GM12801 (cell line): ENCODE results near the gene DET1.

Experiments
- CTCF ChIP-seq: IDR thresholded peaks from one replicate; pipeline ENCODE4 v1.5.1; 2011; ENCODE audit warnings: control low read depth; ENCODE audit not compliant: insufficient read length; ENCODE audit errors: extremely low read depth

The DET1 gene

GRCh38 chr15:88472225-88472624, 74.3 kb downstream of the DET1 start:
- TF ChIP-seq CTCF, result no peak

GRCh38 chr15:88470625-88471372, 75.7 kb downstream of the DET1 start:
- no peak for TF ChIP-seq CTCF

GRCh38 chr15:88469321-88469720, 77.2 kb downstream of the DET1 start:
- TF ChIP-seq CTCF, result no peak

- TF ChIP-seq CTCF, result no peak
Observed at GRCh38 chr15:88467935-88468528, 78.4 kb downstream of the DET1 start.

GRCh38 chr15:88467073-88467934, 79.2 kb downstream of the DET1 start, which contains the start of the genes MRPL46 and MRPS11:
Gene MRPL46, minus strand, starts transcription at chr15:88467388. Its CDS starts 11 bp downstream, at chr15:88467377.
Gene MRPS11, plus strand, starts transcription at chr15:88467708. Its CDS starts 10 bp downstream, at chr15:88467718.
- TF ChIP-seq CTCF, result no peak

GRCh38 chr15:88465633-88466224, 80.8 kb downstream of the DET1 start:
- TF ChIP-seq CTCF, result no peak
